ENCODE measurements around the gene GPR153. TPM values are rescaled to one million over a fixed set of nuclear protein-coding genes. Genes with fewer than 3 reads are reported as not detected.

The GPR153 gene
- total RNA-seq, 5 donors from 2014 or later (not counting 1 experiment from before 2014, with no cell fraction given) = 0.35 to 2.7 (median 0.72) TPM

GRCh38 chr1:6239950-6240768 lies 20.7 kb downstream of the GPR153 start:
- H3K4me1 Mint-ChIP-seq = peaks cover 5 to 13% (median 8%) of the 10 kb centered on the region in 3 donors
- no peak overlapping the region for H3K4me3 Mint-ChIP-seq
- Histone ChIP-seq H3K4me1 (ENCODE audit: control insufficient read depth in 1 of 2, extremely low read depth in 1 of 2, insufficient read depth in 2 of 2, low read length in 2 of 2) (peaks cover 3 to 22% of the 10 kb centered on the region in 2 experiments), H3K9me3 (no peaks in the 10 kb centered on the region), H3K4me3 (ENCODE audit: control insufficient read depth in 1 of 2, extremely low read depth in 1 of 2, low read length in 1 of 2) (no peak overlapping the region), H3K27me3 (replicated peaks in 1 of 2; ENCODE audit: control insufficient read depth in 2 of 2, extremely low read depth in 1 of 2, insufficient read depth in 2 of 2, low read length in 1 of 2) (peaks cover 18 to 67% of the 10 kb centered on the region in 2 experiments), H3K27ac (ENCODE audit: low read length) (no peak overlapping the region), H3K36me3 (ENCODE audit: control insufficient read depth in 2 of 2, extremely low read depth in 1 of 2, insufficient read depth in 1 of 2, low read length in 1 of 2) (no peaks in the 10 kb centered on the region)
- no peak overlapping the region for H3K27ac Mint-ChIP-seq
- ChIA-PET CTCF (interaction anchor here in 1 of 2 donors (0.7 kb wide), 1 partner anchor 1652 kb away, joined by 3 read pairs; no protein-coding TSS in a partner anchor), POLR2A (interaction anchor here in 1 of 2 donors (0.6 kb wide), 1 partner anchor 122 kb away, joined by 8 read pairs; no protein-coding TSS in a partner anchor)
- 43% methylated on average over 8 of the region's 17 CpGs for WGBS (ENCODE audit: insufficient coverage)
- H3K36me3 Mint-ChIP-seq = no peaks in the 10 kb centered on the region
- no peak for DNase-seq
- H3K9me3 Mint-ChIP-seq = no peaks in the 10 kb centered on the region
- no peak for ATAC-seq (replicated peaks in 1 of 4)
- peaks cover 32 to 51% of the 10 kb centered on the region in 2 donors for H3K27me3 Mint-ChIP-seq

DNA sequence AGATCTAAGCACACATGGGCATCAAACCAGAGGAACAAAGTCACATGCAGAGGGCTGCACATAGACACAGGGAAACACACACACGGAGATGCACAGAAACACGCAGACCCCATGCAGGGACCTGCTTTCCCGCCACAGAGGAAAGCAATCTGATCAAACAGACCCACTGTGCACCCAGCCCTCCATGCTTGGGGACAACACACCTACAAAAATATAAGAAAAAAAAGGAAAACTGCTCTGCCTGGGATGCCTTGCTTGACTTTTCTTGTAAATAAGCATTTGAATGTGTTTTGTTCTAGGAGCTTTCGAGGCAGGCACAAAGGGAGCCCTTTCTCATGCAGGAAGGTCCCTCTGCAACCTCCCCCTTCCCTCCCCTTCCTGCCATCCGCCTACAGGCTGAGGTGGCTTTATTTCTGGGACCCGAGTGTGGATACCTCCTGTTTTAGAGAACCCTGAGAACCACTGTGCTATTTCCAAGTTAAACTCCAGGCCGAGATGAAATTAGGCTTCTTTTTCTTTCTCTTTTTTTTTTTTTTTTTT lies 21.6 kb downstream of the GPR153 start:
- Mint-ChIP-seq H3K27ac (peak overlapping the region in 1 of 2 donors; percentile 36), H3K4me1 (peaks cover 13 to 19% (median 14%) of the 10 kb centered on the region in 3 donors), H3K4me3 (no peak overlapping the region), H3K36me3 (no peaks in the 10 kb centered on the region), H3K27me3 (peaks cover 29 to 47% of the 10 kb centered on the region in 2 donors), H3K9me3 (no peaks in the 10 kb centered on the region)
- DNase-seq = no peak
- no peak for ATAC-seq (replicated peaks in 1 of 4)
- ChIA-PET POLR2A (interaction anchor here in 1 of 2 donors (0.6 kb wide), 1 partner anchor 123 kb away, joined by 8 read pairs; no protein-coding TSS in a partner anchor), CTCF (interaction anchor here in 1 of 2 donors (0.7 kb wide), 1 partner anchor 26 kb away, joined by 5 read pairs; no protein-coding TSS in a partner anchor)
- Histone ChIP-seq H3K36me3 (ENCODE audit: control insufficient read depth in 2 of 2, extremely low read depth in 1 of 2, insufficient read depth in 1 of 2, low read length in 1 of 2) (no peaks in the 10 kb centered on the region), H3K4me1 (ENCODE audit: control insufficient read depth in 1 of 2, extremely low read depth in 1 of 2, insufficient read depth in 2 of 2, low read length in 2 of 2) (peaks cover 8 to 24% of the 10 kb centered on the region in 2 experiments), H3K27me3 (replicated peaks in 1 of 2; ENCODE audit: control insufficient read depth in 2 of 2, extremely low read depth in 1 of 2, insufficient read depth in 2 of 2, low read length in 1 of 2) (peaks cover 18 to 60% of the 10 kb centered on the region in 2 experiments), H3K9me3 (no peaks in the 10 kb centered on the region), H3K4me3 (ENCODE audit: control insufficient read depth in 1 of 2, extremely low read depth in 1 of 2, low read length in 1 of 2) (no peak overlapping the region), H3K27ac (ENCODE audit: low read length) (no peak overlapping the region)
- WGBS (ENCODE audit: insufficient coverage) = 48% methylated on average over 2 of the region's 7 CpGs

DNA sequence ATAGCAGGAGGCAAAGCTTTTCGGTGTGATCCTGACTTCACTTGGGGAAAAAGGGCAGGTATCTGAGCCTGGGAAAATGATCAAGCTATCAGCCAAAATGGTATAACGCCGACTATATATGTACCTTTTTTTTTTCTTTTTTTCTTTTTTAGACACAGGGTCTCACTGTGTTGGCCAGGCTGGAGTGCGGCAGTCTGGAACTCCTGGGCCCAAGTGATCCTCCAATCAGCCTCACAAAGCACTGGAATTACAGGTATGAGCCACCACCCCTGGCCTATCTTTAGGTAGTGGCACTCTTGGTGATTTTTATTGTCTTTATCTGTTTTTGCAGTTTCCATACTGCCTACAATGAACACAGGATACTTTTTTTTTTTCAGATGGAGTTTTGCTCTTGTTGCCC lies 23.8 kb downstream of the GPR153 start:
- peaks cover 7 to 25% of the 10 kb centered on the region in 2 experiments for H3K4me1 ChIP-seq (ENCODE audit: control insufficient read depth in 1 of 2, extremely low read depth in 1 of 2, insufficient read depth in 2 of 2, low read length in 2 of 2)
- H3K4me1 Mint-ChIP-seq = peaks cover 18 to 31% (median 21%) of the 10 kb centered on the region in 3 donors
- no peak overlapping the region for H3K27ac Mint-ChIP-seq
- 100% methylated on average over 1 of the region's 4 CpGs for WGBS (ENCODE audit: insufficient coverage)
- peaks cover 20 to 33% of the 10 kb centered on the region in 2 donors for H3K27me3 Mint-ChIP-seq
- peaks cover 7% of the 10 kb centered on the region for H3K36me3 Mint-ChIP-seq
- no peaks in the 10 kb centered on the region for H3K9me3 ChIP-seq
- ChIA-PET POLR2A (interaction anchor here in 1 of 2 donors (0.6 kb wide), 1 partner anchor 1514 kb away, joined by 3 read pairs; no protein-coding TSS in a partner anchor), CTCF (no interaction called here)
- no peak for DNase-seq
- H3K27me3 ChIP-seq (replicated peaks in 1 of 2; ENCODE audit: control insufficient read depth in 2 of 2, extremely low read depth in 1 of 2, insufficient read depth in 2 of 2, low read length in 1 of 2) = peaks cover 9 to 42% of the 10 kb centered on the region in 2 experiments
- ATAC-seq (replicated peaks in 1 of 4) = no peak
- no peaks in the 10 kb centered on the region for H3K9me3 Mint-ChIP-seq
- H3K27ac ChIP-seq (ENCODE audit: low read length) = no peak overlapping the region
- H3K4me3 ChIP-seq (ENCODE audit: control insufficient read depth in 1 of 2, extremely low read depth in 1 of 2, low read length in 1 of 2) = no peak overlapping the region
- peaks cover 2 to 14% of the 10 kb centered on the region in 2 donors for H3K36me3 ChIP-seq (ENCODE audit: control insufficient read depth in 2 of 2, extremely low read depth in 1 of 2, insufficient read depth in 1 of 2, low read length in 1 of 2)
- peak overlapping the region; percentile 36 to 84 (median 55) for H3K4me3 Mint-ChIP-seq

DNA sequence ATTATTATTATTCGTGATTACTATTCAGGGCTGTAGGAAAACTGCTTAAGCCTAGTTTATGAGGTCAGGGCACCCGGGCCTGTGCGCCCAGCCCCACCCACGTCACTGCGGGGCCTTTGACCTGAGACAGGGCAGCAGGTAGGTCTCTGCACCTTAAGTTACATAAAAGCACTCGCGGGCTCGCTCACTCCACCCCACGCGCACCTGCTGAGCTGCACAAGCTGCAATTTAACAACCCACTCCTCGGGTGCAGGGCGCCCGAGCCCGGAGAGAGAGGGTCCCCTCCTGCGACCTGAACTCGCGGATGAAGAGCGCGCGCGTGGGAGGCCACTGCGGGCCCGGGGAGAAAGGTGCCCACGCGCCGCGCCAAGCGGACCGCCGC lies 25.6 kb downstream of the GPR153 start:
- Mint-ChIP-seq H3K4me3 (peak overlapping the region; percentile 82 to 88 (median 84)), H3K9me3 (no peaks in the 10 kb centered on the region), H3K36me3 (peaks cover 10% of the 10 kb centered on the region), H3K27me3 (peaks cover 12 to 19% of the 10 kb centered on the region in 2 donors), H3K27ac (peak overlapping the region; percentile 66 to 69), H3K4me1 (peaks cover 10 to 24% (median 17%) of the 10 kb centered on the region in 3 donors)
- no peaks in the 10 kb centered on the region for H3K9me3 ChIP-seq
- H3K4me3 ChIP-seq (ENCODE audit: control insufficient read depth in 1 of 2, extremely low read depth in 1 of 2, low read length in 1 of 2) = peak overlapping the region; percentile 55 to 85
- H3K27ac ChIP-seq (ENCODE audit: low read length) = no peak overlapping the region
- H3K27me3 ChIP-seq (replicated peaks in 1 of 2; ENCODE audit: control insufficient read depth in 2 of 2, extremely low read depth in 1 of 2, insufficient read depth in 2 of 2, low read length in 1 of 2) = peaks cover 5 to 24% of the 10 kb centered on the region in 2 experiments
- peaks cover 2 to 27% of the 10 kb centered on the region in 2 donors for H3K36me3 ChIP-seq (ENCODE audit: control insufficient read depth in 2 of 2, extremely low read depth in 1 of 2, insufficient read depth in 1 of 2, low read length in 1 of 2)
- CTCF ChIA-PET = interaction anchor here (0.6 to 1.1 kb wide), 3 partner anchors 9 to 468 kb away, joined by 3 to 4 read pairs (median 3); partner anchors contain the start of gene NOL9 (in 1 of the 2)
- WGBS (ENCODE audit: insufficient coverage) = under 1% methylated on average over 27 of the region's 30 CpGs
- DNase-seq (peak in 5 of 35 experiments; percentile 12 to 30 (median 15)), ATAC-seq (replicated peaks in 1 of 4) (peak in 3 of 4 experiments; percentile 17 to 24 (median 23))
- peaks cover 6 to 18% of the 10 kb centered on the region in 2 experiments for H3K4me1 ChIP-seq (ENCODE audit: control insufficient read depth in 1 of 2, extremely low read depth in 1 of 2, insufficient read depth in 2 of 2, low read length in 2 of 2)
- POLR2A ChIA-PET = interaction anchor here in 1 of 2 donors (0.6 kb wide), 1 partner anchor 376 kb away, joined by 5 read pairs; no protein-coding TSS in a partner anchor

DNA sequence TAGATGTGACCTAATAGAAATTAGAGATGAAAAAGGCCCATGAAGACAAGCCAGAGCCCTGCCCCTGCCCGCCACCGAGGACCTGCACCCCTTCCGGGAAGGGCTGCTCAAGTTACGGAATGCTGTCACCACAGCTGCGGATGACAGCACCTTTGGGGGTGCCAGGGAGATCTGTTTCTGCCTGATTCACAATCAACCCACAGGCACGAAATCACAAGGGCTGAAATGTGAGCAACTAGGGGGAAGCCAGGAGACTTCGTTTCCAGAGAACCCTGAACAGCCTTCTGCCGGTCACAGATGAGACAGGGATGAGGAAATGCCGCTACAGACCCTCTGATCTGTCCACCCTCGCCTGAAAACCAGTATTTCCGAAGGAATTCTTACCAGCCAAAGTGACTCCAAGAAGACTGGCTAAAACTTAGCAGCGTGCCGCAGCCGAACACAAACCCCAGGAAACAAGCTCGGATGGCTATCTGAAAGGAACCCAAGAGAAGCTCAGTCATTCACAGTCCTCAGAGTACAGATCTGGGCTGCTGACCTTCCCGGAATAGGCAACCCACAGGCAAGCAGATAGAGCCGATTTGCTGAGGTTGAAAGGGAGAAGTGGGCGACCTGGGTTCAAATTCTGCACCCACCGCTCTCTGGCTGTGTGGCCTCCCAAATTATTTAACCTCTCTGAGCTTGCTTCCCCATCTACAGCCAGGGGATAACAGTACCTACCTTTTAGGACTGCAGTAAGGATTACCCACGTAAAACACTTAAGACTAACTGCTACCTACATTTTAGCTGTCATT lies 26.2 kb downstream of the GPR153 start:
- WGBS (ENCODE audit: insufficient coverage) = 83% methylated on average over 16 of the region's 20 CpGs
- Histone ChIP-seq H3K9me3 (no peaks in the 10 kb centered on the region), H3K27ac (ENCODE audit: low read length) (no peak overlapping the region), H3K36me3 (ENCODE audit: control insufficient read depth in 2 of 2, extremely low read depth in 1 of 2, insufficient read depth in 1 of 2, low read length in 1 of 2) (peaks cover 2 to 32% of the 10 kb centered on the region in 2 donors), H3K4me1 (ENCODE audit: control insufficient read depth in 1 of 2, extremely low read depth in 1 of 2, insufficient read depth in 2 of 2, low read length in 2 of 2) (peaks cover 6 to 18% of the 10 kb centered on the region in 2 experiments), H3K4me3 (ENCODE audit: control insufficient read depth in 1 of 2, extremely low read depth in 1 of 2, low read length in 1 of 2) (peak overlapping the region; percentile 55 to 85), H3K27me3 (replicated peaks in 1 of 2; ENCODE audit: control insufficient read depth in 2 of 2, extremely low read depth in 1 of 2, insufficient read depth in 2 of 2, low read length in 1 of 2) (peaks cover 2 to 18% of the 10 kb centered on the region in 2 experiments)
- peaks cover 10% of the 10 kb centered on the region for H3K36me3 Mint-ChIP-seq
- no peak overlapping the region for H3K27ac Mint-ChIP-seq
- CTCF ChIA-PET = interaction anchor here (0.6 to 1.0 kb wide), 3 partner anchors 10 to 468 kb away, joined by 3 to 4 read pairs (median 3); no protein-coding TSS in a partner anchor
- H3K27me3 Mint-ChIP-seq = peaks cover 8 to 13% of the 10 kb centered on the region in 2 donors
- no peaks in the 10 kb centered on the region for H3K9me3 Mint-ChIP-seq
- peaks cover 10 to 24% (median 17%) of the 10 kb centered on the region in 3 donors for H3K4me1 Mint-ChIP-seq
- no peak for DNase-seq
- ATAC-seq (replicated peaks in 1 of 4) = no peak
- peak overlapping the region; percentile 82 to 88 (median 84) for H3K4me3 Mint-ChIP-seq
- POLR2A ChIA-PET = interaction anchor here in 1 of 2 donors (0.6 kb wide), 1 partner anchor 377 kb away, joined by 5 read pairs; no protein-coding TSS in a partner anchor

All from T-cell (primary cell).